Tibial artery (tissue), 4 donors: ENCODE results near the gene PRXL2B.

Experiments
- DNase-seq, 2 donors: peaks; one replicate each; pipeline ENCODE4 v3.0.0-alpha.2; 2019
- H3K27ac ChIP-seq, 2 donors: fragments of 200-600 bp; sonication (generic) in 1 of 2; 1 replicate in 1 of 2; 2 replicates in 1 of 2; pipeline ENCODE4 v1.5.1; 2018 to 2019; ENCODE audit warnings: mild to moderate bottlenecking in 1 of 2
- H3K27me3 ChIP-seq, 2 donors: fragments of 200-600 bp; sonication (generic) in 1 of 2; one replicate each; pipeline versions ENCODE4 v1.5.1 to v1.6.0; 2016 to 2019
- H3K36me3 ChIP-seq, 3 donors: fragments of 200-600 bp; sonication (generic) in 2 of 3; one replicate each; pipeline ENCODE4 v1.5.1; 2016 to 2019; ENCODE audit warnings: mild to moderate bottlenecking in 2 of 3
- H3K4me1 ChIP-seq, 4 donors: fragments of 200-600 bp; sonication (generic) in 2 of 4; 1 replicate in 3 of 4; 2 replicates in 1 of 4; pipeline ENCODE4 v1.5.1; 2016 to 2019
- H3K4me3 ChIP-seq, 2 donors: fragments of 200-600 bp; sonication (generic) in 1 of 2; 1 replicate in 1 of 2; 2 replicates in 1 of 2; pipeline ENCODE4 v1.5.1; 2018 to 2019; ENCODE audit warnings: mild to moderate bottlenecking in 2 of 2
- H3K9me3 ChIP-seq, 3 donors: fragments of 200-600 bp; sonication (generic) in 1 of 3; one replicate each; pipeline ENCODE4 v1.5.1; 2016 to 2019
- intact Hi-C: fragments of 100-400 bp; cut with DNase I; formaldehyde crosslinking; loops from one replicate; pipeline ENCODE4 v1.15.0; 2023; ENCODE audit warnings: low total_unique reads
- TF ChIP-seq, protein P1 (sequence below), 2 experiments: fragments of 200-600 bp in 1 of 2; fragments of 450-650 bp in 1 of 2; IDR thresholded peaks; one replicate each; pipeline ENCODE4 v1.5.1; 2017 to 2019; ENCODE audit warnings: antibody characterized with exemption in 2 of 2, mild to moderate bottlenecking in 1 of 2, moderate library complexity in 1 of 2

Gene PRXL2B

DNA sequence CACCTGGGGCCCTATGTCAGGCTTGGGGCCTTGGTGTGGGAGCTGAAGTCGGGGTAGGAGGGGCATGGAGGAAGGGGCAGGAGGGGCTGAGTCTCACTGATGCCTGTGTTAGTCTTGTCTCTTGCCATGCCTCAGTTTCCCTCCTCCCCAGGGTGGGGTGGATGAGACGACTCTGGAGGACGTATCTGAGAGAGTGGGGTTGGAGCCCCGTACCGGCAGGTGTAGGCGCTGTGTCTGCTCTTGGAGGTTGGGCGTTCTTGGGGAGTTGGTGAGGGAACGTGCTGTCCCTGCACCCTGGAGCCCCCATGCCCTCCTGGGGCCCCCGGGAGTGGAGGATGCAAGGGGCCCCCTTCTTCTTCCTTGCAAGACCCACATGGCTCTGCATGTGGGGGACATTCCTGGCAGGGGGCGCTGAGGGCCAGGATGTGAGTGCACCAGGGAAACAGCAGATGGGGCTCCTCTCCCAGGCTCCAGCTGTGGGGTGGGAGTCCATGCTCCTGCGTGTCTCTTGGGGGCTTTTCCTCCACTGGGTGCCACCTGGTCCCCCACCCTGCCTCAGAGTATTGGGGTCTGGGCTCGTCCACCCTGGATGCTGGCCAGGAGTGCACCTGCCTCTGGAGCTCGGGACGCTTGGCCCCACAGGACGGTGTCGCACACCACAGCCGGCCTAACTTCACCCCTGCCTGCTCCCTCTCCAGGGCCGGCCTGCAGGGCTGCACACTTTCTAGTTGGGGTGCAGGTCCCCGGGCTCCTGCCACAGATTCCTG lies 31.8 kb upstream of the PRXL2B start:
- peak overlapping the region in 1 of 2 donors; percentile 62 for H3K4me3 ChIP-seq

DNA sequence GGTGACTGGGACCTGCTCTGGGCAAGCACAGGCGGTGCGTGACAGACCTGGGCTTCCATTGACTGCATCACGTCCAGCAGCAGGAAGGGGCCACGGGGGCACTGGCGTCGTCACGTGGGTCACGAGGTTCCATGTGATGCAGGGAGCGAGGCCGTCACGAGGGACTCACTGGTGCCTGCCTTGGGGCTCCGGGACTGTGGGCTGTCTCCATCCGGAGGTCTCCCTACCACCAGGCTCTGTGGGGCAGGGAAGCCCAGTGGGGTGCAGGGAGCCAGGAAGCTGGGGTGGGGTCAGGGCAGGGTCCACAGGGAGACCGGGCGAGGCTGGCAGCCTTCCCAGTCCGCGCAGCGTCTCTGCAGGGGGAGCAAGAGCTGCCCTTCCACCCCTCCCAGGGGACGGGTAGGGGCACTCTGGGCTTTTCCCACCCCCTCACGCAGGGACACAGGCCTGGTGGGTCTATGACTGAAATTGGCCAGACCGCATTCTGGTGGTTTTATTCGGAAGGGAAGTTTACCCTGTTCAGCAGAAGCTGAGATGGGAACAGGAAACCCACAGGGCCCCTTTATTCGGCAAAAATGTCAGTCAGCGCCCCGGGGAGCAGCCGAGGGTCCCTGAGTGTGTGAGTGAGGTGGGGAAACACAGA lies 30.8 kb upstream of the PRXL2B start:
- TF ChIP-seq, protein P1, sequence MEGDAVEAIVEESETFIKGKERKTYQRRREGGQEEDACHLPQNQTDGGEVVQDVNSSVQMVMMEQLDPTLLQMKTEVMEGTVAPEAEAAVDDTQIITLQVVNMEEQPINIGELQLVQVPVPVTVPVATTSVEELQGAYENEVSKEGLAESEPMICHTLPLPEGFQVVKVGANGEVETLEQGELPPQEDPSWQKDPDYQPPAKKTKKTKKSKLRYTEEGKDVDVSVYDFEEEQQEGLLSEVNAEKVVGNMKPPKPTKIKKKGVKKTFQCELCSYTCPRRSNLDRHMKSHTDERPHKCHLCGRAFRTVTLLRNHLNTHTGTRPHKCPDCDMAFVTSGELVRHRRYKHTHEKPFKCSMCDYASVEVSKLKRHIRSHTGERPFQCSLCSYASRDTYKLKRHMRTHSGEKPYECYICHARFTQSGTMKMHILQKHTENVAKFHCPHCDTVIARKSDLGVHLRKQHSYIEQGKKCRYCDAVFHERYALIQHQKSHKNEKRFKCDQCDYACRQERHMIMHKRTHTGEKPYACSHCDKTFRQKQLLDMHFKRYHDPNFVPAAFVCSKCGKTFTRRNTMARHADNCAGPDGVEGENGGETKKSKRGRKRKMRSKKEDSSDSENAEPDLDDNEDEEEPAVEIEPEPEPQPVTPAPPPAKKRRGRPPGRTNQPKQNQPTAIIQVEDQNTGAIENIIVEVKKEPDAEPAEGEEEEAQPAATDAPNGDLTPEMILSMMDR (IDR thresholded peaks at IDR 0.05): no peak
- Histone ChIP-seq H3K9me3 (no peaks in the 10 kb centered on the region), H3K27me3 (no peaks in the 10 kb centered on the region), H3K27ac (peak overlapping the region; percentile 76 to 78), H3K4me3 (peak overlapping the region; percentile 62), H3K4me1 (peaks cover 0 to 35% (median 22%) of the 10 kb centered on the region in 4 donors), H3K36me3 (peaks cover 0 to 28% (median 15%) of the 10 kb centered on the region in 3 donors)
- intact Hi-C loops: loop anchor here (5.0 kb wide), 2 partner anchors 33 to 163 kb away; partner anchors contain the start of genes MORN1 and RER1
- DNase-seq: peak; percentile 94 to 96

More for the DNA sequence above, 31.8 kb upstream of the PRXL2B start:
- peaks cover 0 to 18% (median 5%) of the 10 kb centered on the region in 3 donors for H3K36me3 ChIP-seq
- no peaks in the 10 kb centered on the region for H3K9me3 ChIP-seq
- H3K4me1 ChIP-seq: peaks cover 0 to 37% (median 22%) of the 10 kb centered on the region in 4 donors
- DNase-seq: no peak
- no peaks in the 10 kb centered on the region for H3K27me3 ChIP-seq
- H3K27ac ChIP-seq: peak overlapping the region; percentile 76 to 78
- intact Hi-C loops: loop anchor here (5.0 kb wide), 2 partner anchors 33 to 163 kb away; partner anchors contain the start of genes MORN1 and RER1
- TF ChIP-seq, protein P1 (IDR thresholded peaks at IDR 0.05): no peak

DNA sequence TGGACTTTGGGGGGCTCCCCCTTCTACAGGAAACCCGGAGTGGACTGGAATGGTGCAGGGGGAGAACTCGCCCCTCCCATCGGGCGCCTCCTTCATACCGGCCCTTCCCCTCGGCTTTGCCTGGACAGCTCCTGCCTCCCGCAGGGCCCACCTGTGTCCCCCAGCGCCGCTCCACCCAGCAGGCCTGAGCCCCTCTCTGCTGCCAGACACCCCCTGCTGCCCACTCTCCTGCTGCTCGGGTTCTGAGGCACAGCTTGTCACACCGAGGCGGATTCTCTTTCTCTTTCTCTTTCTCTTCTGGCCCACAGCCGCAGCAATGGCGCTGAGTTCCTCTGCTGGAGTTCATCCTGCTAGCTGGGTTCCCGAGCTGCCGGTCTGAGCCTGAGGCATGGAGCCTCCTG lies 30.3 kb upstream of the PRXL2B start, which contains the start of gene TNFRSF14:
TNFRSF14 (plus strand) TSS at position 95 of the 401 bp plus-strand sequence; CDS start at position 389, 294 bp downstream.
- no peaks in the 10 kb centered on the region for H3K9me3 ChIP-seq
- H3K4me3 ChIP-seq: peak within 1 kb of the TSS; percentile 62
- H3K27ac ChIP-seq: peak within 1 kb of the TSS; percentile 76 to 78
- peaks cover 0 to 35% (median 22%) of the 10 kb centered on the region in 4 donors for H3K4me1 ChIP-seq
- no peaks in the 10 kb centered on the region for H3K27me3 ChIP-seq
- TF ChIP-seq, protein P1 (IDR thresholded peaks at IDR 0.05): no peak
- peak; percentile 60 to 85 for DNase-seq
- intact Hi-C loops: loop anchor here (5.0 kb wide), 2 partner anchors 34 to 164 kb away; partner anchors contain the start of genes MORN1 and RER1
- H3K36me3 ChIP-seq: peaks cover 0 to 33% (median 17%) of the 10 kb centered on the region in 3 donors

DNA sequence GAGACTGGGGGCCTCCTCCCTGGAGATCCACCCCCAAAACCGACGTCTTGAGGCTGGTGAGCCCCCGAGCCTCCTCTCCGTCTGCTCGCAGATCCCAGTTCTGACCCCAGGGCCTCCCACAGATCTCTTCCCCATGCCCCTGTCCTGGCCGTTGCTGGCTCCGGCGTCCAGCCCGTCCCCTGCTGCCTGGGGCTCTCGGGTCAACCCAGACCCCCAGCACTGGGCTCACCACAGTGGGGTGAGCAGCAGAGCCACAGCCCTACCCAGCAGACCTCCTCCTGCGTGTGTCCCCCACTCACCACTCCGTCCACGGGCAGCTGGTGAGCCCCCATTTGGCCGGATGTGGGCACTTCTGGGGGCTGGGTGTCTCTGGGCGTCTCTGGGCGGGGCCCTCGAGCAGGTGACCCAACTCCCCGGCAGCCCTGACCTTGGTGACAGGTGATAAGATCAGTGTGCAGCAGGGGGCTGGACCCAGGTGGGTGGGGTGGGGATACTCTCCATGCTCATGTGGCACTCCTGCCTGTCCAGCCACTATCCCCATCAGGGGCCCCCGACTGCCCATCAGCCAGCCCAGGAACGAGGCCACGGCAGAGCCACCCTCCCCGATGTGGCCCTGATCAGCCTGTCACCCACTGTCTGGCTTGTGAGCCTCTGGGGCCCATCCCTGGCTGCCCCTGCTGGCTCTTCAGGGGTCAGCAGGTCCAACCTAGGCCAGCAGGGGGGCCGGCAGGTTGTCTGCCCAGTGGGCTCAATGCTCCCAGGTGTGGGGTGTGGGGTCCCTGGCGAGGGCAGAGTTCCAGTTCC lies 29.7 kb upstream of the PRXL2B start:
- DNase-seq: no peak
- no peaks in the 10 kb centered on the region for H3K27me3 ChIP-seq
- no peaks in the 10 kb centered on the region for H3K9me3 ChIP-seq
- H3K4me3 ChIP-seq: peak overlapping the region; percentile 62
- peaks cover 0 to 35% (median 22%) of the 10 kb centered on the region in 4 donors for H3K4me1 ChIP-seq
- H3K27ac ChIP-seq: peak overlapping the region; percentile 76 to 78
- H3K36me3 ChIP-seq: peaks cover 0 to 39% (median 23%) of the 10 kb centered on the region in 3 donors
- intact Hi-C loops: loop anchor here (5.0 kb wide), 2 partner anchors 35 to 165 kb away; partner anchors contain the start of genes MORN1 and RER1
- TF ChIP-seq, protein P1 (IDR thresholded peaks at IDR 0.05): no peak
